Renal cortex interstitium (tissue), 15 donors: ENCODE results near the gene FIGN. TPM values are rescaled to one million over a fixed set of nuclear protein-coding genes. Genes with fewer than 3 reads are reported as not detected.

Experiments
- DNase-seq, 11 donors: peaks; one replicate each; pipeline ENCODE4 v3.0.0-alpha.2; 2013; ENCODE audit warnings: low read depth in 9 of 11, low spot score in 4 of 11; ENCODE audit errors: extremely low read depth in 1 of 11
- long read RNA-seq, 16 experiments: transcript quantifications; one replicate each; lab custom pipeline, GENCODE V29; 2026
- polyA plus RNA-seq, 3 donors: library from polyadenylated mRNA; unstranded; fragments of 120-200 nt; gene quantifications; one replicate each; pipeline ENCODE4 v1.2.1, GENCODE V29; 2013; ENCODE audit not compliant: insufficient read length in 3 of 3

The FIGN gene
- 10 to 100 TPM in 2 of 3 donors, 1 to 10 TPM in 1; 9.7 to 12.2 (median 10.4) TPM for polyA plus RNA-seq
- long read RNA-seq, donor 1, full-length matches to known transcripts, result 2 of 2 reads
- long read RNA-seq, donor 1, partial matches to known transcripts, result 0 of 2 reads
- long read RNA-seq, donor 1, other reads (novel, unspliced or antisense), result 0 of 2 reads
- long read RNA-seq, donor 2, full-length matches to known transcripts, result 4 of 4 reads
- long read RNA-seq, donor 2, partial matches to known transcripts, result 0 of 4 reads
- long read RNA-seq, donor 2, other reads (novel, unspliced or antisense), result 0 of 4 reads
- long read RNA-seq, donor 3, full-length matches to known transcripts, result 6 of 6 reads
- long read RNA-seq, donor 3, partial matches to known transcripts, result 0 of 6 reads
- long read RNA-seq, donor 3, other reads (novel, unspliced or antisense), result 0 of 6 reads
- long read RNA-seq, donor 4, result 0 reads
- long read RNA-seq, donor 5, result 0 reads
- long read RNA-seq, donor 6, full-length matches to known transcripts, result 3 of 3 reads
- long read RNA-seq, donor 6, partial matches to known transcripts, result 0 of 3 reads
- long read RNA-seq, donor 6, other reads (novel, unspliced or antisense), result 0 of 3 reads
- long read RNA-seq, donor 7, partial matches to known transcripts, result 0 of 2 reads
- long read RNA-seq, donor 7, other reads (novel, unspliced or antisense), result 0 of 2 reads
- long read RNA-seq, donor 8, full-length matches to known transcripts, result 3 of 3 reads
- long read RNA-seq, donor 8, partial matches to known transcripts, result 0 of 3 reads
- long read RNA-seq, donor 8, other reads (novel, unspliced or antisense), result 0 of 3 reads
- long read RNA-seq, donor 9, full-length matches to known transcripts, result 1 of 1 reads
- long read RNA-seq, donor 9, partial matches to known transcripts, result 0 of 1 reads
- long read RNA-seq, donor 9, other reads (novel, unspliced or antisense), result 0 of 1 reads
- long read RNA-seq, donor 10, result 0 reads
- long read RNA-seq, donor 11, full-length matches to known transcripts, result 2 of 2 reads
- long read RNA-seq, donor 11, partial matches to known transcripts, result 0 of 2 reads
- long read RNA-seq, donor 11, other reads (novel, unspliced or antisense), result 0 of 2 reads
- long read RNA-seq, donor 12, full-length matches to known transcripts, result 1 of 1 reads
- long read RNA-seq, donor 12, partial matches to known transcripts, result 0 of 1 reads
- long read RNA-seq, donor 12, other reads (novel, unspliced or antisense), result 0 of 1 reads
- long read RNA-seq, donor 13, full-length matches to known transcripts, result 5 of 5 reads
- long read RNA-seq, donor 13, partial matches to known transcripts, result 0 of 5 reads
- long read RNA-seq, donor 13, other reads (novel, unspliced or antisense), result 0 of 5 reads
- long read RNA-seq, donor 14, full-length matches to known transcripts, result 2 of 2 reads
- long read RNA-seq, donor 14, partial matches to known transcripts, result 0 of 2 reads
- long read RNA-seq, donor 14, other reads (novel, unspliced or antisense), result 0 of 2 reads
- long read RNA-seq, donor 15, full-length matches to known transcripts, result 1 of 1 reads
- long read RNA-seq, donor 15, partial matches to known transcripts, result 0 of 1 reads
- long read RNA-seq, donor 15, other reads (novel, unspliced or antisense), result 0 of 1 reads
- long read RNA-seq, donor 16, full-length matches to known transcripts, result 3 of 3 reads
- long read RNA-seq, donor 16, partial matches to known transcripts, result 0 of 3 reads
- long read RNA-seq, donor 16, other reads (novel, unspliced or antisense), result 0 of 3 reads

- DNase-seq, result peak; percentile 72 to 90 (median 82)
Measured at GRCh38 chr2:163735685-163736432, at the start of gene FIGN. Gene FIGN, minus strand, starts transcription at chr2:163736008. Its CDS starts 1,081 bp downstream, at chr2:163734927.

- DNase-seq, result no peak
Measured at GRCh38 chr2:163785162-163785561, 49.4 kb upstream of the FIGN start.

DNA sequence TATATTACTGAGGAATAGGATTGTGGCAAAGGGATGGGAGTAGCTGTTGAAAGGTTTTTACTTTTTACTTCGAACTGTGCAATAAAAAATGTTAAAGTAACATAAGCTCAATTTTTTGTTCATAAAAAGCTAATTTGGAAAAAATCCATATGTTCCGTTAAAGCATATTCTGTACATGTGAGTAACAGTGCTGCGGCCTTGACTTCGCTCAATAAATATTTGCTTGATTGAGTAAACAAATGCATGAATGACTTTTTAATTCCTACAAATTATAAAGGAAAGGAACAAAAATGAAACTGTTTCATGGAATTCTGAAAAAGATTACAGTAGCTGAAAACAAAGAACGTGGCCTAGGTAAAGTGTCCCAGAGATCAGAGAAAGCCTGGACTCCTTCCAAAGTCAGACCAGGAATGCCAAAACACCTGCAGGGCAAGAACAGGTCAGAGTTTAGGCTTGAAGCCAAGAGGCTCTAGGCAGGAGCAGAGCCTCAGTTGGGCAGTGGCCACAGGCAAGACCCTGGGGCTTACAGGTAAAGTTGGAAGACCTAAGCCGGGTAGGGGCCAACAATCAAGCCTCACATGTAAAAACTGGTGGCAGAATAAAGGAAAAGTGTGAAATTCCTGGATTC is 44.3 kb upstream of the FIGN start:
- no peak for DNase-seq

- DNase-seq, result no peak
Measured at GRCh38 chr2:163778045-163778781, 42.4 kb upstream of the FIGN start.

- no peak for DNase-seq
Measured at GRCh38 chr2:163775304-163775703, 39.5 kb upstream of the FIGN start.

DNA sequence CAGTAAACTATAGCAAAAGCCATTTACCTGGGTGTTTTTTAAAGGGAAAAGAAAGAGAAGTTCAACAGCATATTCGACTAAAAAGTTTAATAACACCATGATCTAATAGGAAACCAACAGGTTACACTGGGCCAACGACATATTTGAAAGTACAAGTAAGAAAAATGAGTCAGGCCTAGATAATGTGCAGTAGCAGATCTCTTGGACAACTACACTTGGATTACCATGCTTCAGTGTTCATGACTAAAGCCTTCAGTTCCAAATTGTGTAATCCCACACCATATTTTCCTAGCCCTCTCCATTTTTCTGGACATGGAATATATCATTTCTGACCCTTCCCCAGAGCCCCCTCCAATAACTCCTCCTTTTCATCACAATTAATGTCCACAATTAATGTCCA is 39.1 kb upstream of the FIGN start:
- DNase-seq, result no peak

- no peak for DNase-seq
Measured at GRCh38 chr2:163773276-163773675, 37.5 kb upstream of the FIGN start.

DNA sequence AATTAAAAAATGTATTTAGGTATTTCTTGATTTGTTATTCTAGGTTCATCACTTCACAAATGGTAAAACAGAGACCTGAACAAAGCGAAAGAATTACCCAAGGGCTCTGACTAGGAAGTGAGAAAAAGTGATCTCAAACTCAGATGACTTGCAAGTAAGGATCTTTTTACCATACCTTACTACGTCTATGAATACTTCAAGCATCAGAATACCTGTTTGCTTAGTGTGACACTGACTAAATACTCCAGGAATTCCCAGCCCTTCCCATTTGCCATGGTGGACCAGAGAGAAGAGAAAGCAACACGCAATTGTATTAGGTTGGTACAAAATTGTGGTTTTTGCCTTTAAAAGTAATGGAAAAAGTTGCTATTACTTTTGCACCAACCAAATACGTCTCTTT is 35.8 kb upstream of the FIGN start:
- no peak for DNase-seq

- no peak for DNase-seq
Measured at GRCh38 chr2:163768881-163769695, 33.3 kb upstream of the FIGN start.

DNA sequence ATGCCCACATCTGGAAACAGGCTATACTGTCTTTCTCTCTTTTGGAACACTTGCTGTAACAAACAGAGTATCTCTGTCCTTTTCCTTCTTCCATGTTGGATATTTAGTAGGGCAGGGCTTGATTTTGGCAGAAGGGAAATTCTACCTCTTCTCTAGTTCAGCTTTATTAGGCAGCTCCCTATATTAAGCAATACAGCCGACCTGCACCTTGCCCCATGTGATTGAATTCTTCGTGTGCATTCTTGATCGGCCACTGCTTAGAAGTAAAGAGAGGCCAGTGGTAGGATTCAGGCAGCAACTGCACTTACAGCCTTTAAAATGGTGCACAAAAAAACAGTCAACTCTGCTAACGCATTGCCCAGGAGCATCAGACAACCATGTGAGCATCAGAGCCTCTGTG is 31.3 kb upstream of the FIGN start:
- no peak for DNase-seq

DNA sequence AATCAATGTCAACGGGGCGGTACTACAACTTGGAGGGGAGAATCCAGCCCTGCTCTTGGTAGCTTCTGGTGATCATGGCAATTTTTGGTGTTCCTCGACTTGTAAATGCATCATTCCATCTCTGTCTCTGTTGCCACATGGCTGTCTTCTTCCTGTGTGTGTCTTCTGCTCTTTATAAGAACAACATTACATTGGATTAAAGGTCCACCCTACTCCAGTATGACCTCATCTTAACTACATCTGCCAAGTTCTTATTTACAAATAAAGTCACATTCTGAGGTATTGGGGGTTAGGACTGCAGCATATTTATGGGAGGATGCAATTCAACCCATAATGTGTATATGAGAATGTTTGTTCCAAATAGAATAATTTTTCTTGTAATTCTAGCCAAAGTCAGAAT is 28.8 kb upstream of the FIGN start:
- no peak for DNase-seq

GRCh38 chr2:163759013-163759412 is 23.2 kb upstream of the FIGN start:
- no peak for DNase-seq

- DNase-seq, result no peak
Measured at GRCh38 chr2:163757814-163758213, 22.0 kb upstream of the FIGN start.

GRCh38 chr2:163756588-163756987 is 20.8 kb upstream of the FIGN start:
- no peak for DNase-seq

DNA sequence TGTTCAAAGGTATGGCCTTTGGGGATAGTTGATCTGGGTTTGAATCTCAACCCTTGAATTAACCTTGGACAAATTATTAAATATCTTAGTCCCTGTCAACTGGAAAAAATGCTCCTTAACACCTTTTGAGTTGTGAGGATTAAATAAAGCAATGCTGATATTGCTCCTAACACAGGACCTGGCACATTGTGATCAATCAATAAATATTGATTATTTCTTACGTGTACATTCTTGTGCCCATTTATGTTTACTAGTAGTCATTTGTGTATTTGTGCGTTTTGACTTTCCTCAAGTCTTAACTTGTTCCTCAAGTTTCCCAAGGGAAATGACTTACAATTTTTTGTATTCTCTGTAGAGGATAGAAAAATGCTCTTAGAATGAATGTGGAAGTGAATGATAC is 19.6 kb upstream of the FIGN start:
- DNase-seq, result no peak

DNA sequence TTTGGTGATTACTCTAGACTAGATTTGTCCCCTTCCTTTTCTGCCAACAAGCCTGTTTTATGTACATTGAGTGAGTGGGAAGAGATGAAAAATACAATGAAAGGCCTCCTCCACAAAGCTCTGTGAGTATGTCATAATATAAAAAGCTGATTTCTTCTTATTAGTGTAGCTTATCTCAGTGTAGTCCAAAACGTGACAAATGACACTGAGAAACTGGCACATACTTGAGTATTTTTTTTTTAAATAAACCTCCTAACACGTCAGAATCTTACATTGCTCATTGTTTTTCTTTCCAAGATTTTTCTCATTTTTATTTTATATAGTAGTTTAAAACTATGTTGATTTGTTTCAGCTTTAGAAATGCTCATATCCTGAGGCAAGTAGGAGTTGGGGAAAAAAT is 17.9 kb upstream of the FIGN start:
- DNase-seq, result no peak
